ENCODE measurements around the gene C3. TPM values are rescaled to one million over a fixed set of nuclear protein-coding genes. Genes with fewer than 3 reads are reported as not detected.

Gene C3
- polyA plus RNA-seq, 1 donor (not counting 4 experiments of a cell fraction or from before 2014, with no cell fraction given), result 10.7 TPM

- dilution Hi-C loops (cut with MboI; ENCODE audit: extremely low pct_ligation_motif_present, low sequenced_read_pairs), result no loop called here
- Histone ChIP-seq H3K36me3 (ENCODE audit: control insufficient read depth in 2 of 2, extremely low read depth in 1 of 2, insufficient read depth in 2 of 2, low read length in 2 of 2) (no peaks in the 10 kb centered on the region), H3K4me1 (ENCODE audit: control insufficient read depth, extremely low read depth, insufficient read depth, low read length) (no peaks in the 10 kb centered on the region), H2AFZ (ENCODE audit: control insufficient read depth, low read length) (no peak overlapping the region), H3K4me2 (ENCODE audit: control insufficient read depth, extremely low read depth, insufficient read depth, low read depth, low read length) (no peak overlapping the region), H3K27ac (ENCODE audit: control insufficient read depth, insufficient read depth, low read length) (no peak overlapping the region), H3K9me3 (ENCODE audit: control insufficient read depth, low read depth, low read length) (no peaks in the 10 kb centered on the region), H3K79me2 (ENCODE audit: control insufficient read depth, insufficient read depth, low read length) (no peaks in the 10 kb centered on the region), H3K4me3 (ENCODE audit: control insufficient read depth in 2 of 3, extremely low read depth in 1 of 3, insufficient read depth in 2 of 3, low read depth in 1 of 3, low read length in 3 of 3) (no peak overlapping the region), H4K20me1 (ENCODE audit: control insufficient read depth, extremely low read depth, insufficient read depth, low read length) (no peaks in the 10 kb centered on the region), H3K27me3 (ENCODE audit: control insufficient read depth, extremely low read depth, insufficient read depth, low read length) (no peaks in the 10 kb centered on the region), H3K9ac (ENCODE audit: control insufficient read depth, extremely low read depth, insufficient read depth, low read length) (no peak overlapping the region), H3K9me1 (ENCODE audit: control insufficient read depth, extremely low read depth, insufficient read depth, low read length) (no peaks in the 10 kb centered on the region)
- DNase-seq (ENCODE audit: low read depth, low spot score) (no peak), FAIRE-seq (no peak)
- TF ChIP-seq CTCF (optimal IDR thresholded peaks at IDR 0.05 in 1 of 3, IDR thresholded peaks at IDR 0.05 in 1 of 3, conservative IDR thresholded peaks at IDR 0.05 in 1 of 3; ENCODE audit: extremely low read depth in 1 of 3, insufficient read depth in 2 of 3, low read length in 3 of 3) (no peak), EZH2 (IDR thresholded peaks at IDR 0.05; ENCODE audit: low read length) (no peak)
Observed at GRCh38 chr19:6699935-6700334, 20.5 kb downstream of the C3 start.

- H3K79me2 ChIP-seq (ENCODE audit: control insufficient read depth, insufficient read depth, low read length), result no peaks in the 10 kb centered on the region
- H3K4me3 ChIP-seq (ENCODE audit: control insufficient read depth in 2 of 3, extremely low read depth in 1 of 3, insufficient read depth in 2 of 3, low read depth in 1 of 3, low read length in 3 of 3), result no peak overlapping the region
- TF ChIP-seq CTCF (optimal IDR thresholded peaks at IDR 0.05 in 1 of 3, IDR thresholded peaks at IDR 0.05 in 1 of 3, conservative IDR thresholded peaks at IDR 0.05 in 1 of 3; ENCODE audit: extremely low read depth in 1 of 3, insufficient read depth in 2 of 3, low read length in 3 of 3) (no peak), EZH2 (IDR thresholded peaks at IDR 0.05; ENCODE audit: low read length) (no peak)
- no peaks in the 10 kb centered on the region for H3K9me3 ChIP-seq (ENCODE audit: control insufficient read depth, low read depth, low read length)
- H3K9ac ChIP-seq (ENCODE audit: control insufficient read depth, extremely low read depth, insufficient read depth, low read length), result no peak overlapping the region
- FAIRE-seq, result no peak
- dilution Hi-C loops (cut with MboI; ENCODE audit: extremely low pct_ligation_motif_present, low sequenced_read_pairs), result no loop called here
- H2AFZ ChIP-seq (ENCODE audit: control insufficient read depth, low read length), result no peak overlapping the region
- H3K27ac ChIP-seq (ENCODE audit: control insufficient read depth, insufficient read depth, low read length), result no peak overlapping the region
- no peak for DNase-seq (ENCODE audit: low read depth, low spot score)
- H4K20me1 ChIP-seq (ENCODE audit: control insufficient read depth, extremely low read depth, insufficient read depth, low read length), result no peaks in the 10 kb centered on the region
- H3K9me1 ChIP-seq (ENCODE audit: control insufficient read depth, extremely low read depth, insufficient read depth, low read length), result no peaks in the 10 kb centered on the region
- no peaks in the 10 kb centered on the region for H3K4me1 ChIP-seq (ENCODE audit: control insufficient read depth, extremely low read depth, insufficient read depth, low read length)
- H3K4me2 ChIP-seq (ENCODE audit: control insufficient read depth, extremely low read depth, insufficient read depth, low read depth, low read length), result no peak overlapping the region
- no peaks in the 10 kb centered on the region for H3K27me3 ChIP-seq (ENCODE audit: control insufficient read depth, extremely low read depth, insufficient read depth, low read length)
- H3K36me3 ChIP-seq (ENCODE audit: control insufficient read depth in 2 of 2, extremely low read depth in 1 of 2, insufficient read depth in 2 of 2, low read length in 2 of 2), result no peaks in the 10 kb centered on the region
Observed at GRCh38 chr19:6697291-6697690, 23.2 kb downstream of the C3 start.

All from keratinocyte (primary cell).